ENCODE data around the gene KIF26A.
A peak's percentile ranks its signal among the peaks of the same experiment; 100 is the strongest.

The KIF26A gene

GRCh38 chr14:104138098-104138717 is at the start of gene KIF26A (continued):
- TF ChIP-seq PRDM2 (tag by site-specific recombination; IDR thresholded peaks at IDR 0.05; ENCODE audit: borderline replicate concordance): no peak
- 0 out of 2 replicates have a peak, but pooled peaks have one; percentile 55 for TF ChIP-seq KLF16 (tag by site-specific recombination; IDR thresholded peaks at IDR 0.05)
- no peak for TF ChIP-seq ZNF629 (tag by site-specific recombination; IDR thresholded peaks at IDR 0.05)
- TF ChIP-seq BCL6B (tag by site-specific recombination; IDR thresholded peaks at IDR 0.05): no peak
- TF ChIP-seq ZBTB17 (tag by site-specific recombination; IDR thresholded peaks at IDR 0.05): no peak
- no peak for TF ChIP-seq ZNF645 (tag by site-specific recombination; IDR thresholded peaks at IDR 0.05)
- TF ChIP-seq, protein P1, sequence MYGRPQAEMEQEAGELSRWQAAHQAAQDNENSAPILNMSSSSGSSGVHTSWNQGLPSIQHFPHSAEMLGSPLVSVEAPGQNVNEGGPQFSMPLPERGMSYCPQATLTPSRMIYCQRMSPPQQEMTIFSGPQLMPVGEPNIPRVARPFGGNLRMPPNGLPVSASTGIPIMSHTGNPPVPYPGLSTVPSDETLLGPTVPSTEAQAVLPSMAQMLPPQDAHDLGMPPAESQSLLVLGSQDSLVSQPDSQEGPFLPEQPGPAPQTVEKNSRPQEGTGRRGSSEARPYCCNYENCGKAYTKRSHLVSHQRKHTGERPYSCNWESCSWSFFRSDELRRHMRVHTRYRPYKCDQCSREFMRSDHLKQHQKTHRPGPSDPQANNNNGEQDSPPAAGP (tag by site-specific recombination; IDR thresholded peaks at IDR 0.05): no peak; the same call in 1 of the 2 replicates
- TF ChIP-seq ZNF473 (tag by site-specific recombination; IDR thresholded peaks at IDR 0.05): no peak
- no peak for TF ChIP-seq OSR2 (tag by site-specific recombination; IDR thresholded peaks at IDR 0.05)
- no peak for TF ChIP-seq ZNF660 (tag by site-specific recombination; IDR thresholded peaks at IDR 0.05)
- no peak for TF ChIP-seq ZNF23 (tag by site-specific recombination; IDR thresholded peaks at IDR 0.05; ENCODE audit: borderline replicate concordance)
- TF ChIP-seq ZNF76 (tag by site-specific recombination; IDR thresholded peaks at IDR 0.05; ENCODE audit: borderline replicate concordance, low read depth): peak; percentile 79; the same call in 1 of the 2 replicates
- TF ChIP-seq ZNF555 (tag by site-specific recombination; conservative IDR thresholded peaks at IDR 0.05): no peak
- TF ChIP-seq BCL11A (tag by site-specific recombination; IDR thresholded peaks at IDR 0.05; ENCODE audit: low read depth): no peak
- no peak for TF ChIP-seq ZNF2 (tag by site-specific recombination; IDR thresholded peaks at IDR 0.05)
- TF ChIP-seq, protein P2, sequence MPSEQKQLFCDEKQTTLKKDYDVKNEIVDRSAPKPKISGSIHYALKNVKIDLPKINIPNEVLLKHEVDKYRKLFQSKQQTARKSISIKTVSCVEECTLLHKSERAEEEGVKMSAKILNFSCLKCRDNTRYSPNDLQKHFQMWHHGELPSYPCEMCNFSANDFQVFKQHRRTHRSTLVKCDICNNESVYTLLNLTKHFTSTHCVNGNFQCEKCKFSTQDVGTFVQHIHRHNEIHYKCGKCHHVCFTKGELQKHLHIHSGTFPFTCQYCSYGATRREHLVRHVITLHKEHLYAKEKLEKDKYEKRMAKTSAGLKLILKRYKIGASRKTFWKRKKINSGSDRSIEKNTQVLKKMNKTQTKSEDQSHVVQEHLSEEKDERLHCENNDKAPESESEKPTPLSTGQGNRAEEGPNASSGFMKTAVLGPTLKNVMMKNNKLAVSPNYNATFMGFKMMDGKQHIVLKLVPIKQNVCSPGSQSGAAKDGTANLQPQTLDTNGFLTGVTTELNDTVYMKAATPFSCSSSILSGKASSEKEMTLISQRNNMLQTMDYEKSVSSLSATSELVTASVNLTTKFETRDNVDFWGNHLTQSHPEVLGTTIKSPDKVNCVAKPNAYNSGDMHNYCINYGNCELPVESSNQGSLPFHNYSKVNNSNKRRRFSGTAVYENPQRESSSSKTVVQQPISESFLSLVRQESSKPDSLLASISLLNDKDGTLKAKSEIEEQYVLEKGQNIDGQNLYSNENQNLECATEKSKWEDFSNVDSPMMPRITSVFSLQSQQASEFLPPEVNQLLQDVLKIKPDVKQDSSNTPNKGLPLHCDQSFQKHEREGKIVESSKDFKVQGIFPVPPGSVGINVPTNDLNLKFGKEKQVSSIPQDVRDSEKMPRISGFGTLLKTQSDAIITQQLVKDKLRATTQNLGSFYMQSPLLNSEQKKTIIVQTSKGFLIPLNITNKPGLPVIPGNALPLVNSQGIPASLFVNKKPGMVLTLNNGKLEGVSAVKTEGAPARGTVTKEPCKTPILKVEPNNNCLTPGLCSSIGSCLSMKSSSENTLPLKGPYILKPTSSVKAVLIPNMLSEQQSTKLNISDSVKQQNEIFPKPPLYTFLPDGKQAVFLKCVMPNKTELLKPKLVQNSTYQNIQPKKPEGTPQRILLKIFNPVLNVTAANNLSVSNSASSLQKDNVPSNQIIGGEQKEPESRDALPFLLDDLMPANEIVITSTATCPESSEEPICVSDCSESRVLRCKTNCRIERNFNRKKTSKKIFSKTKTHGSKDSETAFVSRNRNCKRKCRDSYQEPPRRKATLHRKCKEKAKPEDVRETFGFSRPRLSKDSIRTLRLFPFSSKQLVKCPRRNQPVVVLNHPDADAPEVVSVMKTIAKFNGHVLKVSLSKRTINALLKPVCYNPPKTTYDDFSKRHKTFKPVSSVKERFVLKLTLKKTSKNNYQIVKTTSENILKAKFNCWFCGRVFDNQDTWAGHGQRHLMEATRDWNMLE (tag by site-specific recombination; conservative IDR thresholded peaks at IDR 0.05; ENCODE audit: low read depth): no peak
- no peak for TF ChIP-seq BCL11B (tag by site-specific recombination; IDR thresholded peaks at IDR 0.05; ENCODE audit: low read depth)
- no peak for TF ChIP-seq ZNF223 (tag by site-specific recombination; IDR thresholded peaks at IDR 0.05)
- no peak for TF ChIP-seq ZNF354C (tag by site-specific recombination; IDR thresholded peaks at IDR 0.05; ENCODE audit: borderline replicate concordance, low read depth)
- TF ChIP-seq ZNF600 (tag by site-specific recombination; IDR thresholded peaks at IDR 0.05): no peak
- TF ChIP-seq MYNN (tag by site-specific recombination; IDR thresholded peaks at IDR 0.05; ENCODE audit: borderline replicate concordance): no peak
- peak; percentile 82 for TF ChIP-seq KLF1 (tag by site-specific recombination; IDR thresholded peaks at IDR 0.05)
- TF ChIP-seq ZXDB (tag by site-specific recombination; IDR thresholded peaks at IDR 0.05): peak; percentile 84

All from HEK293 (cell line).